ENCODE data around the gene EBF4.

The EBF4 gene

DNA sequence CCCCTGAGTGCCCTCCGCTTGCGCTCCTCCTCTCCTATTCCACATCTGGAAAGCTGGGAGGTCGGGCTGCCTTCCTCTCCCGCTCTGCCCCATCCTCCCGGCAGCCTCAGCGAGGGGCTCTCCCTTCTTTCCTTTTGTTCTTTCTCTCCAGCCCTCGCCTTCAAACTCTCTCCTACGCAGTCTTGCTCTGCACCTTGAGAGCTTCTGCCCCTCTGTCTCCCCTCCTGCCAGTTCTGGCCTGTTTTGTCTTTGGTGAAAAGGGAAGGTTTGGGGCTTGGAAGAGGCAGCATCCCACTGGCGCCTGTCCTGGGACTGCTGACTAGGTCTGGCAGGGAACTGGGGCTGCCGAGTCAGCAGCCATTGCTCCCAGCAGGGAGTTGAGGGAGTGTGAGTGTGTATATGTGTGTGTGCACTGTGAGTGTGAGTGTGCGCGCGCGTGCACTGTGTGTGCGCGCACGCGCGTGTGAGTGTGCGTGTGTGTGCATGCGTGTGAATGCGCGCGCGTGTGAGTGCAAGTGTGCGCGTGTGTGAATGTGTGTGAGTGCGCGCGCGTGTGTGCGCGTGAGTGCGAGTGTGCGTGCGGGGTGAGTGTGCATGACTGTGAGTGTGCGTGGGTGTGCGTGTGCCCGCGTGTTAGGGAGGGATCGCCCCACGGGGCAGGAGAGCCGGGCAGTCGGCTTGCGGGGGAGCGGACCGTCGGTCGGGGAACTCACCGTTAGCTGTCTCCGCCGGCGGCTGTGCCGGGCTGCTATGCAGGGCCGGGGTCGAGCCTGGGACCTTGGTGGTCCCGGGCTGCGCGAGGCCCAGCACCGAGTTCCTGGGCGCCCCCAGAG, 107.3 kb downstream of the EBF4 start:
- Histone ChIP-seq H2BK120ac (ENCODE audit: low read depth, low read length) (no peak overlapping the region), H3K27me3 (ENCODE audit: control insufficient read depth in 1 of 2, insufficient read depth in 1 of 2, low read length in 2 of 2) (peaks cover 12 to 39% of the 10 kb centered on the region in 2 experiments), H3K4me1 (ENCODE audit: control insufficient read depth, insufficient read depth, low read depth, low read length) (peaks cover 21% of the 10 kb centered on the region), H3K4me2 (ENCODE audit: low read length, poor library complexity, severe bottlenecking) (peak overlapping the region; percentile 91), H4K91ac (ENCODE audit: low read length) (peak overlapping the region; percentile 96), H2BK12ac (ENCODE audit: low read length in 2 of 2) (peak overlapping the region in 1 of 2 experiments; percentile 1), H3K36me3 (ENCODE audit: control insufficient read depth in 1 of 2, insufficient read depth in 2 of 2, low read depth in 1 of 2, low read length in 2 of 2) (peaks cover 37% of the 10 kb centered on the region in 2 experiments), H3K14ac (ENCODE audit: low read length in 2 of 2) (peak overlapping the region in 1 of 2 experiments; percentile 78), H3K79me1 (replicated peaks; ENCODE audit: low read length, poor library complexity, severe bottlenecking) (no peaks in the 10 kb centered on the region), H2BK15ac (ENCODE audit: low read depth, poor library complexity, severe bottlenecking) (no peak overlapping the region), H3K4me3 (ENCODE audit: insufficient read depth in 1 of 2, low read depth in 1 of 2, low read length in 2 of 2) (peak overlapping the region; percentile 63 to 89), H3K27ac (ENCODE audit: low read length, poor library complexity, severe bottlenecking) (no peak overlapping the region), H2BK5ac (ENCODE audit: low read depth, low read length, poor library complexity, severe bottlenecking) (no peak overlapping the region), H3K18ac (ENCODE audit: low read depth in 1 of 2, low read length in 2 of 2) (peak overlapping the region; percentile 73 to 89), H4K8ac (ENCODE audit: low read length) (peak overlapping the region; percentile 73), H2AK5ac (ENCODE audit: low read length, severe bottlenecking) (no peak overlapping the region), H2AFZ (ENCODE audit: low read depth, low read length) (peak overlapping the region; percentile 55), H3K9me3 (ENCODE audit: control insufficient read depth, low read length) (no peaks in the 10 kb centered on the region), H3K9ac (ENCODE audit: low read length) (peak overlapping the region; percentile 85), H3K23ac (ENCODE audit: low read length in 2 of 2) (no peak overlapping the region), H3K4ac (ENCODE audit: low read depth in 1 of 2, low read length in 2 of 2) (peak overlapping the region in 1 of 2 experiments; percentile 30)
- DNase-seq = peak; percentile 27
- 6% methylated on average over 31 of the region's 61 CpGs for WGBS

DNA sequence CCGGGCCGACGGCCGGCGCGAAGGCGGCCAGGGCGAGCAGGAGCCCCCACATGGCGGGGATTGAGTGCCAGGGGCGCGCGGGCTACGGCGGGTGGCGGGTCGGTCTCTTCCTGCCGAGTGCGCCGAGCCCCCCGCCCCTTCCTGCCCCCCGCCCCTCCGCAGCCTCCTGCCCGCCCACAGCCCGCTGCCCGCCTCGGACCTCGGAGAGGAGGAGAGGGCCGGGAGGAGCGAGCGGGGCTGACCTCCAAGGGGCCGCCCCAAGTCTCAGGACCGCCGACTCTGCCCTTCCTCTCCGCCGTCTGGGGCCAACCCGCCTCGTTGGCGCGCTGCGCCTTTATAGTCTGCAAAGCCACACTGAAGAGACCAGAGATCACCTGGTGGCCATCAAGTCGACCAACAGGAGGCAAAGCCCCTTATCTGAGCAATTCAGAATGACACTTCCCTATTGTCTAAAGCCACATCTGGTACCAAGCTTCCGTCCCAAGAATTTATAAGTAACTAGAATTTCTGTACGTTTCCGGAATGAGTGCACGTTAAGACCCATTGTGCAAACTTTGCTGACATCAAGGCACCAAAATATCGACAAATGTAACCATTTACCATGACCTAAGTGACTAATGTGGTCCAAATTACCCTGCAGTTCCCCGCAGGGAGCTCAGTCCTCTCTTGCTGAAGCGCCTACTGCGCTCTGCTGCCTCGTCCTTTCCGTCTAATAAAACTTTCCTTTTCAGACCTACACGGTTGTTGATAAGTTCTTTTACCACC, 108.1 kb downstream of the EBF4 start, which contains the start of gene CPXM1:
CPXM1 (minus strand) TSS at position 107 of the 765 bp plus-strand sequence; CDS start at position 52, 55 bp downstream.
- H3K4me2 ChIP-seq (ENCODE audit: low read length, poor library complexity, severe bottlenecking) = peak within 1 kb of the TSS; percentile 91
- 2% methylated on average over 34 of the region's 52 CpGs for WGBS
- peak within 1 kb of the TSS in 1 of 2 experiments; percentile 78 for H3K14ac ChIP-seq (ENCODE audit: low read length in 2 of 2)
- H2AK5ac ChIP-seq (ENCODE audit: low read length, severe bottlenecking) = no peak within 1 kb of the TSS
- peak within 1 kb of the TSS in 1 of 2 experiments; percentile 50 for H3K4ac ChIP-seq (ENCODE audit: low read depth in 1 of 2, low read length in 2 of 2)
- no peak within 1 kb of the TSS for H2BK120ac ChIP-seq (ENCODE audit: low read depth, low read length)
- H3K4me3 ChIP-seq (ENCODE audit: insufficient read depth in 1 of 2, low read depth in 1 of 2, low read length in 2 of 2) = peak within 1 kb of the TSS; percentile 63 to 89
- H3K9ac ChIP-seq (ENCODE audit: low read length) = peak within 1 kb of the TSS; percentile 85
- peak; percentile 22 for DNase-seq
- peak within 1 kb of the TSS; percentile 96 for H4K91ac ChIP-seq (ENCODE audit: low read length)
- peak within 1 kb of the TSS in 1 of 2 experiments; percentile 1 for H2BK12ac ChIP-seq (ENCODE audit: low read length in 2 of 2)
- H4K8ac ChIP-seq (ENCODE audit: low read length) = peak within 1 kb of the TSS; percentile 73
- no peaks in the 10 kb centered on the region for H3K9me3 ChIP-seq (ENCODE audit: control insufficient read depth, low read length)
- peaks cover 27% of the 10 kb centered on the region for H3K4me1 ChIP-seq (ENCODE audit: control insufficient read depth, insufficient read depth, low read depth, low read length)
- H3K79me1 ChIP-seq (replicated peaks; ENCODE audit: low read length, poor library complexity, severe bottlenecking) = no peaks in the 10 kb centered on the region
- no peak within 1 kb of the TSS for H2BK5ac ChIP-seq (ENCODE audit: low read depth, low read length, poor library complexity, severe bottlenecking)
- peak within 1 kb of the TSS; percentile 73 to 89 for H3K18ac ChIP-seq (ENCODE audit: low read depth in 1 of 2, low read length in 2 of 2)
- H3K27me3 ChIP-seq (ENCODE audit: control insufficient read depth in 1 of 2, insufficient read depth in 1 of 2, low read length in 2 of 2) = peaks cover 20 to 46% of the 10 kb centered on the region in 2 experiments
- H3K23ac ChIP-seq (ENCODE audit: low read length in 2 of 2) = peak within 1 kb of the TSS in 1 of 2 experiments; percentile 36
- H2BK15ac ChIP-seq (ENCODE audit: low read depth, poor library complexity, severe bottlenecking) = peak within 1 kb of the TSS; percentile 12
- H2AFZ ChIP-seq (ENCODE audit: low read depth, low read length) = peak within 1 kb of the TSS; percentile 55
- H3K27ac ChIP-seq (ENCODE audit: low read length, poor library complexity, severe bottlenecking) = no peak within 1 kb of the TSS
- H3K36me3 ChIP-seq (ENCODE audit: control insufficient read depth in 1 of 2, insufficient read depth in 2 of 2, low read depth in 1 of 2, low read length in 2 of 2) = peaks cover 29 to 31% of the 10 kb centered on the region in 2 experiments

DNA sequence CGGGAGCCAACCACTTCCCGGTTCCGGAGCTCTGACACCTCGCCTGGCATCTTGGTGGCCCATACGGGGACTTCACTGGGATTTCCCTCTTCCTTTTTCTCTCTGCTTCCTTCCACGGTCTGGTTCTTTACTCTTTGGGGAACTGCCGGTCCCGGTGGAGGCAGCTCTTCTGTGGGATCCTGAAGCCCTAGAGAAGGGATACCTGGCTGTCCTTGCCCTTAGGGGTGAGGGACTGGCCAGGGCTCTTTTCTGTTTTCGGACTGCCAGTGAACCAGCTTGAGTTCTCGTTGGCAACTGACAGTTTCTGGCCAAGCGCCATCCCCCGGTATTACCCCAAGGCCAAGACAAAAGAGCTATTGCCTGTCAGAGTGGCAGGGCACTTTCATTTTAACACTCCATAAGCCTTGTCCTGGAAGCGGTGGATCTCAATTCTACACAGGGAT, 108.7 kb downstream of the EBF4 start:
- Histone ChIP-seq H3K9ac (ENCODE audit: low read length) (peak overlapping the region; percentile 48), H2BK15ac (ENCODE audit: low read depth, poor library complexity, severe bottlenecking) (no peak overlapping the region), H3K14ac (ENCODE audit: low read length in 2 of 2) (no peak overlapping the region), H3K23ac (ENCODE audit: low read length in 2 of 2) (no peak overlapping the region), H3K79me1 (replicated peaks; ENCODE audit: low read length, poor library complexity, severe bottlenecking) (no peaks in the 10 kb centered on the region), H3K4me1 (ENCODE audit: control insufficient read depth, insufficient read depth, low read depth, low read length) (peaks cover 30% of the 10 kb centered on the region), H2BK120ac (ENCODE audit: low read depth, low read length) (no peak overlapping the region), H4K8ac (ENCODE audit: low read length) (no peak overlapping the region), H2BK12ac (ENCODE audit: low read length in 2 of 2) (no peak overlapping the region), H3K27me3 (ENCODE audit: control insufficient read depth in 1 of 2, insufficient read depth in 1 of 2, low read length in 2 of 2) (peaks cover 26 to 53% of the 10 kb centered on the region in 2 experiments), H2AFZ (ENCODE audit: low read depth, low read length) (no peak overlapping the region), H3K18ac (ENCODE audit: low read depth in 1 of 2, low read length in 2 of 2) (no peak overlapping the region), H2AK5ac (ENCODE audit: low read length, severe bottlenecking) (no peak overlapping the region), H3K4me2 (ENCODE audit: low read length, poor library complexity, severe bottlenecking) (no peak overlapping the region), H3K4ac (ENCODE audit: low read depth in 1 of 2, low read length in 2 of 2) (no peak overlapping the region), H3K9me3 (ENCODE audit: control insufficient read depth, low read length) (no peaks in the 10 kb centered on the region), H4K91ac (ENCODE audit: low read length) (no peak overlapping the region), H3K27ac (ENCODE audit: low read length, poor library complexity, severe bottlenecking) (no peak overlapping the region), H3K36me3 (ENCODE audit: control insufficient read depth in 1 of 2, insufficient read depth in 2 of 2, low read depth in 1 of 2, low read length in 2 of 2) (peaks cover 23 to 28% of the 10 kb centered on the region in 2 experiments), H2BK5ac (ENCODE audit: low read depth, low read length, poor library complexity, severe bottlenecking) (no peak overlapping the region), H3K4me3 (ENCODE audit: insufficient read depth in 1 of 2, low read depth in 1 of 2, low read length in 2 of 2) (peak overlapping the region in 1 of 2 experiments; percentile 89)
- 11% methylated on average over 13 of the region's 13 CpGs for WGBS
- no peak for DNase-seq
